ENCODE data around the gene ZNF511.

The ZNF511 gene

GRCh38 chr10:133326745-133327650, 18.3 kb downstream of the ZNF511 start:
- TF ChIP-seq CTCF (IDR thresholded peaks at IDR 0.05) (no peak), ZFX (IDR thresholded peaks at IDR 0.05; ENCODE audit: borderline replicate concordance) (no peak)
- no peak overlapping the region for H3K27ac ChIP-seq

GRCh38 chr10:133327651-133328357, 19.1 kb downstream of the ZNF511 start:
- TF ChIP-seq ZFX (IDR thresholded peaks at IDR 0.05; ENCODE audit: borderline replicate concordance) (no peak), CTCF (IDR thresholded peaks at IDR 0.05) (no peak)
- no peak overlapping the region for H3K27ac ChIP-seq

GRCh38 chr10:133328358-133329343, 19.9 kb downstream of the ZNF511 start:
- no peak overlapping the region for H3K27ac ChIP-seq
- TF ChIP-seq ZFX (IDR thresholded peaks at IDR 0.05; ENCODE audit: borderline replicate concordance) = no peak
- TF ChIP-seq CTCF (IDR thresholded peaks at IDR 0.05) = no peak

GRCh38 chr10:133329491-133330202, 20.9 kb downstream of the ZNF511 start:
- TF ChIP-seq ZFX (IDR thresholded peaks at IDR 0.05; ENCODE audit: borderline replicate concordance) (no peak), CTCF (IDR thresholded peaks at IDR 0.05) (peak; percentile 99)
- H3K27ac ChIP-seq = no peak overlapping the region

GRCh38 chr10:133332936-133333699, 24.4 kb downstream of the ZNF511 start:
- TF ChIP-seq CTCF (IDR thresholded peaks at IDR 0.05) (no peak), ZFX (IDR thresholded peaks at IDR 0.05; ENCODE audit: borderline replicate concordance) (no peak)
- no peak overlapping the region for H3K27ac ChIP-seq
